AG09309 (cell line): ENCODE data around the gene PLA2G2D.

ENCODE experiments used
- DNase-seq: peaks from one replicate; pipeline ENCODE4 v3.0.0-alpha.2; 2010; ENCODE audit warnings: low read depth
- H3K4me3 ChIP-seq: 2 replicates; pipeline ENCODE4 v1.5.1; 2011; ENCODE audit warnings: mild to moderate bottlenecking, low read depth, low read length, moderate library complexity; ENCODE audit not compliant: control insufficient read depth
- CTCF ChIP-seq: IDR thresholded peaks from 2 replicates; pipeline ENCODE4 v1.5.1; 2011; ENCODE audit warnings: mild to moderate bottlenecking, low read depth, low read length, inconsistent platforms; ENCODE audit not compliant: insufficient read depth, control insufficient read depth; ENCODE audit errors: missing control alignments

The PLA2G2D gene

GRCh38 chr1:20076223-20076622 is 43.1 kb downstream of the PLA2G2D start:
- no peak for DNase-seq
- no peak overlapping the region for H3K4me3 ChIP-seq
- no peak for TF ChIP-seq CTCF

- TF ChIP-seq CTCF: no peak
- DNase-seq: no peak
- no peak overlapping the region for H3K4me3 ChIP-seq
These were observed 44.0 kb downstream of the PLA2G2D start for GRCh38 chr1:20075345-20075744.

GRCh38 chr1:20074725-20075171 is 44.6 kb downstream of the PLA2G2D start:
- H3K4me3 ChIP-seq: no peak overlapping the region
- no peak for TF ChIP-seq CTCF
- no peak for DNase-seq

- H3K4me3 ChIP-seq: no peak overlapping the region
These were observed 45.1 kb downstream of the PLA2G2D start for GRCh38 chr1:20074055-20074724.

GRCh38 chr1:20073256-20073655 is 46.1 kb downstream of the PLA2G2D start:
- TF ChIP-seq CTCF: no peak
- DNase-seq: no peak
- no peak overlapping the region for H3K4me3 ChIP-seq

More at GRCh38 chr1:20074055-20074724, 45.1 kb downstream of the PLA2G2D start:
- no peak for DNase-seq
- TF ChIP-seq CTCF: no peak

GRCh38 chr1:20072771-20073170 is 46.6 kb downstream of the PLA2G2D start:
- TF ChIP-seq CTCF: no peak
- no peak for DNase-seq
- H3K4me3 ChIP-seq: no peak overlapping the region
